Measurements from ENCODE around the gene RITA1. TPM values are rescaled to one million over a fixed set of nuclear protein-coding genes. Genes with fewer than 3 reads are reported as not detected.

The RITA1 gene
- total and polyA plus RNA-seq, 10 of the 15 experiments (the other 5 are each of a cell fraction or from before 2014, with no cell fraction given) = 2.3 to 39.9 (median 24.8) TPM

GRCh38 chr12:113211160-113211559 lies 25.6 kb downstream of the RITA1 start (continued):
- peak in 1 of 2 experiments; percentile 33; a peak in 1 of 4 replicates for TF ChIP-seq IKZF2 (IDR thresholded peaks at IDR 0.05)
- TF ChIP-seq SIN3A (IDR thresholded peaks at IDR 0.05; ENCODE audit: low read depth, low read length) = no peak
- TF ChIP-seq ZNF217 (IDR thresholded peaks at IDR 0.05) = 0 out of 2 replicates have a peak, but pooled peaks have one; percentile 21
- no peak for TF ChIP-seq CHD4 (IDR thresholded peaks at IDR 0.05)
- no peak for TF ChIP-seq IRF5 (IDR thresholded peaks at IDR 0.05; ENCODE audit: borderline replicate concordance)
- 0 out of 2 replicates have a peak, but pooled peaks have one; percentile 31 for TF ChIP-seq FOXM1 (IDR thresholded peaks at IDR 0.05; ENCODE audit: low read depth, low read length)
- TF ChIP-seq JUNB (IDR thresholded peaks at IDR 0.05) = peak; percentile 63
- 0 out of 4 replicates have a peak, but pooled peaks have one; percentile 6 to 23 for TF ChIP-seq BHLHE40 (IDR thresholded peaks at IDR 0.05; ENCODE audit: borderline replicate concordance in 1 of 2, low read depth in 2 of 2, low read length in 1 of 2)
- no peak for TF ChIP-seq SKIL (IDR thresholded peaks at IDR 0.05; ENCODE audit: low read depth, poor library complexity, severe bottlenecking)
- TF ChIP-seq, protein P1, sequence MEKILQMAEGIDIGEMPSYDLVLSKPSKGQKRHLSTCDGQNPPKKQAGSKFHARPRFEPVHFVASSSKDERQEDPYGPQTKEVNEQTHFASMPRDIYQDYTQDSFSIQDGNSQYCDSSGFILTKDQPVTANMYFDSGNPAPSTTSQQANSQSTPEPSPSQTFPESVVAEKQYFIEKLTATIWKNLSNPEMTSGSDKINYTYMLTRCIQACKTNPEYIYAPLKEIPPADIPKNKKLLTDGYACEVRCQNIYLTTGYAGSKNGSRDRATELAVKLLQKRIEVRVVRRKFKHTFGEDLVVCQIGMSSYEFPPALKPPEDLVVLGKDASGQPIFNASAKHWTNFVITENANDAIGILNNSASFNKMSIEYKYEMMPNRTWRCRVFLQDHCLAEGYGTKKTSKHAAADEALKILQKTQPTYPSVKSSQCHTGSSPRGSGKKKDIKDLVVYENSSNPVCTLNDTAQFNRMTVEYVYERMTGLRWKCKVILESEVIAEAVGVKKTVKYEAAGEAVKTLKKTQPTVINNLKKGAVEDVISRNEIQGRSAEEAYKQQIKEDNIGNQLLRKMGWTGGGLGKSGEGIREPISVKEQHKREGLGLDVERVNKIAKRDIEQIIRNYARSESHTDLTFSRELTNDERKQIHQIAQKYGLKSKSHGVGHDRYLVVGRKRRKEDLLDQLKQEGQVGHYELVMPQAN (conservative IDR thresholded peaks at IDR 0.05) = no peak
- TF ChIP-seq DPF2 (IDR thresholded peaks at IDR 0.05) = no peak
- TF ChIP-seq SREBF1 (IDR thresholded peaks at IDR 0.05; ENCODE audit: low read length) = no peak
- no peak for TF ChIP-seq LARP7 (IDR thresholded peaks at IDR 0.05)
- no peak for TF ChIP-seq POLR2AphosphoS2 (IDR thresholded peaks at IDR 0.05; ENCODE audit: low read depth, low read length)
- no peak for TF ChIP-seq EGR1 (IDR thresholded peaks at IDR 0.05; ENCODE audit: borderline replicate concordance in 1 of 2, low read depth in 2 of 2, low read length in 2 of 2)
- TF ChIP-seq SIX5 (IDR thresholded peaks at IDR 0.05; ENCODE audit: low read depth, low read length, severe bottlenecking) = no peak
- no peak for TF ChIP-seq HCFC1 (IDR thresholded peaks at IDR 0.05; ENCODE audit: low read length)
- peak; percentile 14; the same call in 1 of the 2 replicates for TF ChIP-seq IRF4 (IDR thresholded peaks at IDR 0.05; ENCODE audit: low read depth, low read length)
- TF ChIP-seq ZZZ3 (IDR thresholded peaks at IDR 0.05; ENCODE audit: control insufficient read depth, insufficient read length, low read depth) = no peak
- TF ChIP-seq ZNF592 (IDR thresholded peaks at IDR 0.05) = no peak
